GM21825 (cell line): Measurements from ENCODE around the gene AVPR1B.

Source experiments
- ATAC-seq: cut with Tn5 transposase; IDR thresholded peaks from one replicate; pipeline ENCODE4 v1.9.1; 2021; ENCODE audit warnings: mild to moderate bottlenecking, moderate library complexity; ENCODE audit not compliant: unreplicated experiment

AVPR1B gene

GRCh38 chr1:206117151-206117948 lies at the start of gene AVPR1B:
Gene AVPR1B (minus strand): TSS chr1:206117388. CDS start chr1:206116890, 498 bp downstream.
- no peak for ATAC-seq

- no peak for ATAC-seq
Measured at GRCh38 chr1:206145771-206146290, 28.6 kb upstream of the AVPR1B start.

- ATAC-seq = no peak
Measured at GRCh38 chr1:206144605-206145004, 27.4 kb upstream of the AVPR1B start.

DNA sequence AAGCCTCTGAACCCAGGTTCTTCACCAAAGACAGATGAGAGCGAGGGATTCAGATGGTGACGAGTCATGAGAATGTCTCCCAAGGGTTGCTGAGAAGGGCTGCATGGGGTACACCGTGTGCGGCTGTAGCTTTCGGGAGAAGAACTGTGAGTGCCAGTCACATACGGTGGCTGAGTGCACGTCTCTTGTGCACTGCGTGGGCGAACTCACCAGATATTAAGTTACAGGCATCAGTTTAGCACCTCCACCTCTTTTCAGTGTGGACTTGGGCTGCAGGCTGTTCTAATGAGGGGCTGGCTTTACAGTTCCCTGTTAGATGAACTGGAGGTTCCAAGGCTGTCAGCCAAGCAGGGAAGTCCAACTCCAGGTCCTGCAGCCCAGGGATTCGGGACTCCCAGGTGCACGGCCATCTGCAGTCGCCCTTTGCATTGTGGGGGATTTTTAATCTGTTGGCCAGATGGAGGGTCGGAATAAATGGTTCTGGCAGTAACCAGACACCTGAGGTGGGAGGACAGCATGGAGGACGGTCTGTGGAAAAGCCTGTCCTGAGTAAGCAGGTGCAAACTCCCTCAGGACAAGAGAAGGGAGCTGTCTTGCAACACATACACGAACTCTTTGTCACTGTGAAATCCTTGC lies 26.5 kb upstream of the AVPR1B start:
- ATAC-seq = no peak

GRCh38 chr1:206142770-206143169 lies 25.6 kb upstream of the AVPR1B start:
- ATAC-seq = no peak

- no peak for ATAC-seq
Measured at GRCh38 chr1:206142011-206142410, 24.8 kb upstream of the AVPR1B start.

GRCh38 chr1:206136241-206136640 lies 19.1 kb upstream of the AVPR1B start:
- no peak for ATAC-seq

GRCh38 chr1:206135248-206135647 lies 18.1 kb upstream of the AVPR1B start:
- ATAC-seq = no peak

DNA sequence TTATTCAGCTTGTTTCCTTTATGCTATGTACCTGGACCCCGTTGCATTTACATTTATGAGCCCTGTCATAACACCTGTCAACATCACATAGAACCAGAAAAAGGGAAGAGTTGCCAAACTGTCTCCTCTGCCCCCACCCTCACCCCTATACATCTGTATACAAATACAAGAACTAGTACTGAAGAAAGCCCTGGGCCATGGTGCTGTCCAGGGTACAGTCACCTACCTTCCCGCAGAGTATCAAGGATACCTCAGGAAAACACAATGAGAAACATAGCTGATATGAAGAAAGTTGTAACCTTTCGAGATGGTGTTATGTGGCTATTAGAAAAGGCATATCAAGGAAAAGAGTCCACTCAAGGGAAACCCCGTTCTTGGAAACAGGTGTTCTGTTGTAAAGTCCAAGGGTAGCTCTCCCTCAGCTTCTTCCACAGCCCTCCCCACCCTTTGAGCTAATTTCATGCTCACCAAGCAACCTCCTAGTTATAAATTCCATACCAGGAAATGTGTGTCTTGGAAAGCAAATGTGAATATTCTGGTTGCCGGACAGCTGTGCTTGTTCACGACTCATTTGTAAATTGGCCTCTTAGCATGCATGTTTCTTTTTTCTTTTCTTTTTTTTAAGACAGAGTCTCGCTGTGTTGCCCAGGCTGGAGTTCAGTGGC lies 16.7 kb upstream of the AVPR1B start:
- ATAC-seq = no peak

DNA sequence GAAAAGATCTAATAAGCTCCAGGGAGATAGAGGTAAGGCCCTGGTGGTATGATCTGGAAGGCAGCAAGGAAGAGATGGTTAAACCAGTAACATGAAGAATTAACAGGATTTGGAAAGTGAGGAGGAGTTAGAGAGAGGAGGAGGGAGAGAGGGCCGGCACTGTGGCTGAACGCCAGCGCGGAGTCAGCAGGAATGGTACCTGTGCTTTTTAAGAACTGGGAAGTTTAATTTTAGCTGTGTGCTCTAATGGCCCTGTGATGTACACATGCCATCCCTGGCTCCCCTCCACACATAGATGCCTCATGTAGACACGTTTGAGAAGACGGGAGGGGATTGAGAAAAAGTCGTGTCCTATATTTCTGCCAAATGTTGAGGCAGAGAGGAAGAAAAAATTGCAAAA lies 13.8 kb upstream of the AVPR1B start:
- no peak for ATAC-seq

DNA sequence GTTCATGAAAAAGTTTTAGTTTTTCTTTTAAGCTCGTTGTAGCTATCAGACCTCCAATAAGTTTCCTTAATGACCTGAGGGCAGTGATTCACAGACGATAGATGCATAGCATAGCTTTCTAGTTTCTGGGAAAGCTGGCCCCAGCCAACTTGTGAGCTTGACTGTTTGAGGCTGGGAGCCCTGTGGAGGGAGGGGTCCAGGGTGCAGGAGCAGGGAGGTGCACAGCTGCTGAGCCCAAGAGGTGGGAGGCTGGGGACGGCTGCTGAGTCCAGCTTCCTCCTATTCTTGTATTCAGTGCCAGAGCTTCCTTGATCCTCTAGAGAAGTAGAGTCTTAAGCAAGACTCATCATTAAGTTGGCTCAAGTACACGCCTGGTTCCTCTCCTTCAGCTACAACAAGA lies 11.0 kb upstream of the AVPR1B start:
- ATAC-seq = no peak

- ATAC-seq = no peak
Measured at GRCh38 chr1:206127336-206127735, 10.1 kb upstream of the AVPR1B start.

GRCh38 chr1:206125346-206125745 lies 8.2 kb upstream of the AVPR1B start:
- no peak for ATAC-seq

DNA sequence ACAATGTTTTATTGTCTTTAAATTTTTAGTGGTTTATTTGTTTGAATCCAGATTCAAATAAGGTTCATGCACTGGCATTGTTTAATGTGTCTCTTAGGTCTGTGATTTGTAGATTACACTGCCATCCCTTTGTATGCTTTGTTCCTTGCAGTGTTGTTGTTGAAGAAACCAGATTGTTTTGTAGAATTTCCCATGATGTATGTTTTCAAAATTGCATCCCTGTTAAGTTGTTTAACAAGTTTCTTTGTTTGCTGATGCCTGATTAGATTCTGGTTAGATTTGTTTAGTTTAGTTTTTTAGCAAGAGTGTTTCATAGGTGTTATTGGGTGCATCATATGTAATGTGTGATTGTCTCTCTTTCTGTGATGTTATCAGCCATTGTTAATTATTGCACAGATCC lies 5.5 kb upstream of the AVPR1B start:
- ATAC-seq = no peak

- no peak for ATAC-seq
Measured at GRCh38 chr1:206121269-206121668, 4.1 kb upstream of the AVPR1B start.

GRCh38 chr1:206120406-206120805 lies 3.2 kb upstream of the AVPR1B start:
- ATAC-seq = no peak

DNA sequence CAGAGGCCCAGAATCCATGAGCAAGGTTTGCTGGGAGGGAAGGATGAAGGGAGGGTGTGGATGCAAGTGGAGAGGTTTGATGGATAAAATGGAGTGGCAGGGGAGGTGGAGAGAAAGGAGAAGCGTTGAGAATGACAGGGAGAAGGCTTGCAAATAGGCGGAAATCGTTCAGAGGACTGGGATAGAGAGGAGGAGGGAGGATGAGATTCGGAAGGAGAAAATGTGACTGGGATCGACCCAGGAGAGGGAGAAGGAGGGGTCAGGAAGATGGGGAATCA lies 376 bp downstream of the AVPR1B start:
- ATAC-seq = no peak

DNA sequence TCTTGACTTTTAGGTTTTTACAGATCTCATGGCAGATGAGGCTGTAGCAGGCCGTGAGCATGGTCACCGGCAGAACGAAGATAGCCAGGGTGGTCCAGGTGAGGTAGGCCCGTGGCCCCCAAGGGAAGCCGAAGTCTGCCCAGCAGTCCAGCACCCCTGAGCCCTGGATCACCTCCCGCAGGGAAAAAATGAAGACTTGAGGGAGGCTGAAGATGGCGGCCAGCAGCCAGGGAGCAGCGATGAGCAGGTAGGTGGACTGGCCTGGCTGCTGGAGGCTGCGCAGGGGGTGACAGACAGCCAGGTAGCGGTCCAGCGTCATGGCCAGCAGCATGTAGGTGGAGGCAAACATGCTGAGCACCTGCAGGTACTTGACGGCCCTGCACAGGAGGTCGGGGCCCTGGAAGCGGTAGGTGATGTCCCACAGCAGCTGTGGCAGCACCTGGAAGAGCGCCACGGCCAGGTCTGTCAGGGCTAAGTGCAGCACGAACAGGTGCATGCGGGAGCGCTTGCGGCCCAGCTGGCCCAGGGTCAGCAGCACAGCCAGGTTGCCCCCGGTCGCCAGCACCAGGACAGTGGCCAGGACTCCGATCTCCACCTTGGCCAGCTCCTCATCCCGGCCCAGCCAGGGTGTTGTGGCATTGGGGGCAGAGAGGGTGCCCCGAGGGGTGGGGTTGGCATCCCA lies 856 bp downstream of the AVPR1B start:
- ATAC-seq = no peak

DNA sequence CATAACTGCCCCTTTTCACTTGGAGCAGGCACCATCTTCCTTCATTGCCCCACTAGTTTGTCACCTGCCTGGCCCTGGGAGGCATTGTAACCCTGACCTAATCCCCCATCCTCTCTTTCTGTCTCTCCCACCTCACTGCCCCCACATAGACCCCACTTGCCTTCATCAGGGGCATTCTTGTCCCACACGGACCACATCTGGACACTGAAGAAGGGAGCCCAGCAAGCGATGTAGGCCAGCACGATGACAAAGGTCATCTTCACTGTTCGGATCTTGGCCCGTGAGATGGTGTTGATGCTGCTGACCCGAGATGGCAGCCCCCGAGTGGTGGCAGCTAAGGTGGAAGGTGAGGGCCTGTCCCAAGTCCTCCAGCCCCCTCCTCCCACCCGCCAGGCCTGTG lies 1.4 kb downstream of the AVPR1B start:
- no peak for ATAC-seq

GRCh38 chr1:206114692-206115640 lies 2.2 kb downstream of the AVPR1B start:
- ATAC-seq = no peak
